Stimulated activated CD8-positive, alpha-beta memory T cell treated with anti-CD3 and anti-CD28 coated beads, Interleukin-12 subunit alpha, Interleukin-12 subunit beta, amount 100 ng/mL, for 24 hours (primary cell): ENCODE results near the gene PLA2G4B.

Experiments used
- DNase-seq: peaks from one replicate; pipeline ENCODE4 v3.0.0-alpha.2; 2020; ENCODE audit errors: extremely low read depth

PLA2G4B gene, protein sequence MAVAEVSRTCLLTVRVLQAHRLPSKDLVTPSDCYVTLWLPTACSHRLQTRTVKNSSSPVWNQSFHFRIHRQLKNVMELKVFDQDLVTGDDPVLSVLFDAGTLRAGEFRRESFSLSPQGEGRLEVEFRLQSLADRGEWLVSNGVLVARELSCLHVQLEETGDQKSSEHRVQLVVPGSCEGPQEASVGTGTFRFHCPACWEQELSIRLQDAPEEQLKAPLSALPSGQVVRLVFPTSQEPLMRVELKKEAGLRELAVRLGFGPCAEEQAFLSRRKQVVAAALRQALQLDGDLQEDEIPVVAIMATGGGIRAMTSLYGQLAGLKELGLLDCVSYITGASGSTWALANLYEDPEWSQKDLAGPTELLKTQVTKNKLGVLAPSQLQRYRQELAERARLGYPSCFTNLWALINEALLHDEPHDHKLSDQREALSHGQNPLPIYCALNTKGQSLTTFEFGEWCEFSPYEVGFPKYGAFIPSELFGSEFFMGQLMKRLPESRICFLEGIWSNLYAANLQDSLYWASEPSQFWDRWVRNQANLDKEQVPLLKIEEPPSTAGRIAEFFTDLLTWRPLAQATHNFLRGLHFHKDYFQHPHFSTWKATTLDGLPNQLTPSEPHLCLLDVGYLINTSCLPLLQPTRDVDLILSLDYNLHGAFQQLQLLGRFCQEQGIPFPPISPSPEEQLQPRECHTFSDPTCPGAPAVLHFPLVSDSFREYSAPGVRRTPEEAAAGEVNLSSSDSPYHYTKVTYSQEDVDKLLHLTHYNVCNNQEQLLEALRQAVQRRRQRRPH

DNA sequence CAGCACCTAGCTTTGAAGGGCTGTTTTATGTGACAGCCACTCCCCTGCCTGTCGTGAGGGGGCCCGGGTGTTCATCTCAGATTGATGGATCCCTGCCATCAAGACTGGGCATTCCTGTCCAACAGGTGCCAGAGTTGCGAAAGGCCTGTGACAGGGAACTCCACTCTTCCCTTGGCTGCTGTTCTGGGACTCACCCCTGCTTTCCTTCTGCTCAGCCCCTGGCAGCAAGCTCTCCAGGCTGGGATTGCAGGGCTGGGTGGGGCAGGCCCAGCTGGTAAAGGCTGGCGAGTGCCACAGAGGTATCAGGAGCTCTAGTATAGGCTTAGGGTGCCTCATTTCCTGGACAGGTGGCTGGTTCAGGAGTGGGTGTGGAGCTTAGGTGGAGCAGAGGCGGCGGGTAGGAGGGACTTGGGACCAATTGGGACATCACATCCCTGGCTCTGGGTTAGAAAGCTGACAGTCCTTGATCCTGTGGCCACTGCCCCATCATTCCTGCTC lies at the start of gene PLA2G4B:
Gene PLA2G4B, plus strand, starts transcription at position 448 of the 498 bp plus-strand sequence. CDS start 67 bp downstream, outside the sequence.
- DNase-seq, result no peak

GRCh38 chr15:41789236-41789635 lies 49.4 kb upstream of the PLA2G4B start:
- DNase-seq, result no peak

DNA sequence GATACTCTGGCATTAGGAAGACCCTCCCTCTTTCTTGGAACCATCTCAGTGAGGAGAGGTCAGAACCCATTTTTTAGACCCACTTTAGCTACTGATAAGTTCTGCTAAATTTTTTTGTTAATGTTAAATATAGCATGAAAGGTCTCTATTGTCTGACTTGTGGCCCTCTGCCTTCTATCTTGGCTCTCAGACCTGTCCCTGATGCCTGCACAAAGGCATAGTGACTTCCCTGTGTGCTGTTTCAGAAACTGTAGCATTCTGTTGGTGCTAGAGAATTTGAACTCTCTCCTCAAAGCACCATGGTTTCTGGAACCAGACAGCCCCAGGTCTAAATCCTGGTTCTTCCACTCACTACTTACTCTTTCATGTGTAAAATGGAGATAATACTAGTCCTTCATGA lies 49.0 kb upstream of the PLA2G4B start:
- no peak for DNase-seq

DNA sequence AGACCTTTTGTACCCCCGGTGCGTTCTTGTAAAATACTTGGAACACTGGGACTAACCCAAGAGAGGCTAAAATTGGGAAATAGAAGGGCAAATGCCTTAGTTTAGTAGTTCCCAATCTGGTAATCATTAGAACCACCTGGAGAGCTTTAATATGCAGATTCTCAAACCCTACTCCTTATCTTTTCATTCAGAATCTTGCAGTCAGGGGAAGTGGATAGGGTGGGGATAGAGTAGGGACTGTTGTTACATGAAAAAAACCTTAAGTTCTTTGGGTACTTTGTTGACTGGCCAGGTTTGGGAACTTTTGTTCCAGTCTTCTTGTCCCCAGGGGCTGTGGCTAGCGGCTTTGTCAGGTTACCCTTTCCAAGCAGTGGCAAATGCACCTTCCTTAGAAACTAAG lies 48.5 kb upstream of the PLA2G4B start:
- DNase-seq, result no peak

DNA sequence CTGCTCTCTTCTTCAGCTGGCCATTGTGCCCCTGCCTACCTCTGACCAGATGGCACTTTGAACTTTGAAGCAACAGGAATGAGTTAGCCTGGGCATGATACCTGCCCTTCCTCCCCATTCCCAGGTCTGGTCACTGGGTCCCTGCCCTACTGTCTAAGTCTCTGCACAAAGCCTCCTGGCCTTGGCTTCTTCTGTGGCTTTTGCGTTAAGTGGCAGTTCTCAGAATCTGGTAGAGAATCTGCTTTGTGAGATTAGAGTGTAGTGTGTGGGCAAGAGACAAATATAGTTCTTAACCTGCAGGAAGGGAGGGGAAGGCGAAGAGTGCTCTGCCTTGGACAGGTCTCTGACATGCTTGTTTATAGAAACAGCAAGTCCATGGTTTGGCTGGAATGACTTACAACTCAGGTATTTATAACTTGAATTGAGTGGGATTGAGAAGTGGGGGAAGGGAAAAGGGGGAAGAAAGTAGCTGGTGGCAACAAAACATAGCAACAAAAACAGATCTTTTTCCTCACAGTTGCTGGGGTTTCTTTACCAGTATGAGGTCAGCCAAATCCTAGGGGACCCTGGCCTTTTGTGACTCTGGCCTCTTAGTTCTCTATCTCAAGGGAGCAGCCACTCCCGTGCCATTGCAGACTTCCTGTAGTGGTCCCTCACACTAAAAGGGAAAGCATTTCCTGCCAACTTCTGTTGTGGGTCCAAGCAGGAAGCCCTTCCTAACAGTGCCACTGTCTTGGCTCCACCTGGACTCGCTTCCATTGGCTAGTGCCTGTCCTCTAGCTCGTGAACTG lies 47.7 kb upstream of the PLA2G4B start:
- DNase-seq, result no peak

GRCh38 chr15:41791547-41791937 lies 47.1 kb upstream of the PLA2G4B start:
- DNase-seq, result no peak

- no peak for DNase-seq
These were observed 46.5 kb upstream of the PLA2G4B start for GRCh38 chr15:41792000-41792637.

- DNase-seq, result no peak
These were observed 44.6 kb upstream of the PLA2G4B start for GRCh38 chr15:41794081-41794480.

DNA sequence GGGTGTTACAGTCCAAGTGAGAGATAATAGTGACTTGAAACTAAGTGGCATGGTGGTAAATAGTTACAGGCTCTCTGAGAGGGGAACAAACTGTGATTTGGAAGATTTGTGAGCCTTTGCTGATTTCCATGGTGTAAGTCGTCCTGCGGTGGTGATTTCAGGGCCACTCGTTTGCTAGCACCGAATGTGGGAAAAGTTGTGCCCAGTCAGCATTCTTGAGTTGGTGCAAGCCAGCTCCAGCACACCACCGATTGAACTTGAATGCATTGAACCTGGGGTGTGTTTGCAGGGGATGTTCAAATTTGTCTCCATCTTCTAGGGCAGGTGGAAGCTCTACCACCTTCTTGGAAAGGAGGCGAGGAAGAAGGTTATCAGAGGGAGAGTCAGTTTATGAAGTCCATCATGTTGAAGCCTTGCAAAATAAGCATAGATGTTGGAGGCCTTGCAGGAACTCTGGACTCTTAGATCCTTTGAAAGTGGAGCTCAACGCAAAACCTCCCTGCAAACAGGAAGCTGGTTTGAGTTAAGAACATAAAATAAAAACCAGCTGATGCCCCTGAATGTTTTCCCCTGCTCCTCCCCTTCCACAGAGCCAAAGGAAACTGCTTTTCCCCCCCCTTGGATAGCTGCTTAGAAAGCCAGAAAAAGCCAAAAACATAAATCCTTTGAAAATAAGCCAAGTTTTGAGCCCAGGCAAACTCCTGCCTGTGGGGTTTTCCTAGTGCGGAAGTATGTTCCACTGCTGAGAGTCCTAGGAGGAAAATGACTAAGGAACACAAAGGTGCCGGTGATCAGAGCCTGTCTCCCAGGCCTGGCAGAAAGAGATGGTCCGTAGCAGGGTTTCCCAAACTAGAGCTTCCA lies 42.4 kb upstream of the PLA2G4B start:
- DNase-seq, result no peak

GRCh38 chr15:41797201-41797944 lies 41.3 kb upstream of the PLA2G4B start:
- DNase-seq, result no peak

DNA sequence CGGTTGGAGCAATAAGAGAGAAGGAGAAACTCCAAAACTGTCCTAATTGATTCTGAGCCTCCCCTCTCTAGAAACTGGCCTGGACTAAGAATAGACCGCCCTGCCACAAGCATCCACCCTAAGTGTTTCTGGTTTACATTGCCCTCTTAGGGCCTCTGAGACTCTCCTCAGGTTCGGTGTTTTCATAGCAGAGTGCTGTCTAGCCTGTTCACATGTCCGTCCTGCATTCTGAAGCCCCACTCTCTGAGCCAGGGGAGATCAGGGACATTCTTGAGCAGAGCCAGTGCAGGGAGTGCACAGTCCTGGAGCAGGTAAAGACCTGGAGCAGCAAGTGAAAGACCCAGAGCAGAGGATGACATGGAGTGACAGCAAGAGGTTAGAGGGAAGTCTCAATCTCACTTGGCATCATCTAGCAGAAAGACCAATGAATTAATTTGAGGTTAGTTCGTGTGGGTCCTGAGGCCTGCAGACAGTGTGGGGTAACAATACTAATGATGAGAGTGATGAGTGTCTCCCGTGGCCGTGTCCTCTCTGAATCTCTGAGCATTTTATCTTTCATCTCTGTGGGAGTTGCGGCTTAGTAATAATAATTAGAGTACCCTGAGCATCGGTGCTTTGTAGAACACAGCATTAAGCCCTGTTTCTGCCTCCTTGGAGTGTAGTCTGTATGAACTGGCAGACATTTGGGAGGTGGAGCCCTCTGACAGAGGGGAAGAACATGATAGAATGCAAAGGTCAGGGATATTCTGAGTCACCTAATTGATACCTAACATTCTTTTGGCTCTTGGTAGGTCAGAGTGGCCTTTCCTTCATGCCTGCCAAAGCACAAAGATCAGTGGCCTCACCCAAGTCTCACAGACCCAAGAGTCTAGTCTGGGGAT lies 39.8 kb upstream of the PLA2G4B start:
- no peak for DNase-seq

- DNase-seq, result no peak
These were observed 39.2 kb upstream of the PLA2G4B start for GRCh38 chr15:41799488-41799805.

DNA sequence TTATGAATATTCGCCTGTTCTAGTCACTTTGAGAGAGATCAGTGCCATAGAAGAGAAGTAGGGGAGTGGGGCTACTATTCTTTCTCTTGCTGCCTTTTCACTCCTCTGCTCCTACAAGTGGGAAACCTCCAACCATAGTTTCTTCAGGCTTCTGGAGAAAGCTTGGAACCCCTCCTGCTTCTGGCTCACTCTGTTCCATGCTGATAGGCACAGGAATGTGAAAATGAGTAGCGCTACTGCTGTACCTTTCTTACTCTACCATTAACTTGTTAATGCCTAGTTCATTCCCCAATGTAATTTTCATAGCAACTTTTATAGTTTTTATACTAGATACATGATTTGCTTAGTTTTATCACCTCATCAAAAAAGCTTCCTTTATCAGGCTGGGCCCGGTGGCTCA lies 37.5 kb upstream of the PLA2G4B start:
- DNase-seq, result no peak

- no peak for DNase-seq
These were observed 36.7 kb upstream of the PLA2G4B start for GRCh38 chr15:41801850-41802455.

DNA sequence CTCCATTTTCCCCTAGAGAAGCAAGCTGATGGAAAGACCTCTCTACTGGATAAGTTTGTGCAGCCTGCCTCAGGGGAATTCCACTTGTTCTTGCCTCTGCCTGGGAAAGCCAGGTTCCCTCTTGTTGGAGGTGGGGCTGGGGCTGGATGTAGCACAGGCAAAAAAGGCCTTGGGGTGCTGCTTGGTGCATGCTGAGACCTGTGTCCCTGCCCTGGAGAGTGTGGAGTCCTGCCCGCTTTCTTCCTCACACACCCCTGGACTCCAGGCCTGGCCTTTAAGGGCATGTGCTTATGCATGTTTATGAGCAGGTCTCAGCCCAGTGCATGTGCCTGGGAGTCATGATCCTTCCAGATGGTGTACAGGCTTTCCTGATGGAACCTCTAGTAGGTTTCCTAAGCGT lies 34.3 kb upstream of the PLA2G4B start:
- no peak for DNase-seq

DNA sequence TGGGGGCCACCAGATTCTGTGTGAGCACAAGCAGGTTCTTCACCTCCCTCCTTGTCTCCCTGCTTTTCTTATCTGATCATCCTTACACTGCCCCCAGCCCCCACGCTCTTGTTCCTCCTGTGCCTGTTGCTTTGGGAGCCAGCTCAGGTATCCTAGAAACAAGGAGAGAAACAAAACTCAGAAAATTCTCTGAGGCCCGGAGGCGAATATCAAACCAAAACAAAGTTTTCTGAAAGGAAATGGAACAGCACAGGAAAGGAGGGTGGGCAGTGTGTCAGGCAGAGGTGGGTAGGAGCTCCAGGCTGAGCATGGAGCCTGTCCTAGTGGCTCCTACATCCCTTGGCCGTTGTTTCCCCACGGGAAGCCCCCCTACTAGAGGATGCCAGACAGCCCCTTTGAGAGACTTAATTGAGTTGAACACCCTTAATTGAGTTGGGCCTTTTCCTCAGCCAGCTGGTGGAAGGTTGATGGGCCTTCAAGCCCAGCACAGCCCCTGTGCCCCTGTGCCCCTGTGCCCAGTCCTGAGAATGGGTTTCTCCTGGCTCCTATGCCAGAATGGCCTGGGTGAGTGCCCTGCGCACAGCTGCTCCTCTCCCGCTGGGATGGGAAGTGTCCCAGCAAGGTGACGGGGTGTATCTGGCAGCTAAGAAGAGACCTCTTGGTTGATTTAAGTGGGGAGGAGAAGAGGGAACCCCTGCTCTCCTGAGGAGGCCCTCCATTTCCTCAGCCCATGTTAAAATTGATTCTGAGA lies 33.6 kb upstream of the PLA2G4B start:
- no peak for DNase-seq

GRCh38 chr15:41805711-41806110 lies 32.9 kb upstream of the PLA2G4B start:
- DNase-seq, result no peak
